ENCODE results near the gene COL25A1. TPM values are rescaled to one million over a fixed set of nuclear protein-coding genes. Genes with fewer than 3 reads are reported as not detected.

The COL25A1 gene
- total RNA-seq, 1 donor from 2014 or later, result 5.6 TPM

DNA sequence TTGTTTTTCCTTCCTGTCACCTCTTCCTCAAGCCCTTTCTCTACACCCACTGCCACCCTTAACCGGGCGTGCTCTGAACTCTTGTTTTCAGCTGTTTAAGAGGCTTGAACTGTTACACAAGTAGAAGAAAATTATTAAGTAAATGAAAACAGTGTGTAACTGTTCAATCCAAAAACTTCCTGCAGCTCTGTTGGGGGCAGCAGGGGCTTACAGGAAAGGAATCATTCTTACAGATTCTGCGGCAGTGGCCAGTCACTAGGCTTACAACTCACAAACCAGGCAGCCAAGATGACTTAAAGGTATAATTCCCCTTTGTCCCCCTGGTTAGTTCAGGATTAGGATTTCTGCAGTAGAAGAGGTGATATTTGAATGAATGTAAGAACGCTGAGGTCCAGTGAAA lies 469.4 kb downstream of the COL25A1 start:
- H3K27me3 ChIP-seq, result no peaks in the 10 kb centered on the region
- TF ChIP-seq, protein P1, sequence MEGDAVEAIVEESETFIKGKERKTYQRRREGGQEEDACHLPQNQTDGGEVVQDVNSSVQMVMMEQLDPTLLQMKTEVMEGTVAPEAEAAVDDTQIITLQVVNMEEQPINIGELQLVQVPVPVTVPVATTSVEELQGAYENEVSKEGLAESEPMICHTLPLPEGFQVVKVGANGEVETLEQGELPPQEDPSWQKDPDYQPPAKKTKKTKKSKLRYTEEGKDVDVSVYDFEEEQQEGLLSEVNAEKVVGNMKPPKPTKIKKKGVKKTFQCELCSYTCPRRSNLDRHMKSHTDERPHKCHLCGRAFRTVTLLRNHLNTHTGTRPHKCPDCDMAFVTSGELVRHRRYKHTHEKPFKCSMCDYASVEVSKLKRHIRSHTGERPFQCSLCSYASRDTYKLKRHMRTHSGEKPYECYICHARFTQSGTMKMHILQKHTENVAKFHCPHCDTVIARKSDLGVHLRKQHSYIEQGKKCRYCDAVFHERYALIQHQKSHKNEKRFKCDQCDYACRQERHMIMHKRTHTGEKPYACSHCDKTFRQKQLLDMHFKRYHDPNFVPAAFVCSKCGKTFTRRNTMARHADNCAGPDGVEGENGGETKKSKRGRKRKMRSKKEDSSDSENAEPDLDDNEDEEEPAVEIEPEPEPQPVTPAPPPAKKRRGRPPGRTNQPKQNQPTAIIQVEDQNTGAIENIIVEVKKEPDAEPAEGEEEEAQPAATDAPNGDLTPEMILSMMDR (IDR thresholded peaks at IDR 0.05), result no peak
- no peaks in the 10 kb centered on the region for H3K4me1 ChIP-seq
- H3K27ac ChIP-seq, result no peak overlapping the region
- DNase-seq (ENCODE audit: low spot score in 2 of 2), result no peak
- H3K4me3 ChIP-seq, result no peak overlapping the region
- intact Hi-C loops (cut with DNase I), result loop anchor here (10.0 kb wide), 1 partner anchor 472 kb away; the partner anchor contains the start of gene COL25A1
- no peaks in the 10 kb centered on the region for H3K36me3 ChIP-seq
- H3K9me3 ChIP-seq, result no peaks in the 10 kb centered on the region

DNA sequence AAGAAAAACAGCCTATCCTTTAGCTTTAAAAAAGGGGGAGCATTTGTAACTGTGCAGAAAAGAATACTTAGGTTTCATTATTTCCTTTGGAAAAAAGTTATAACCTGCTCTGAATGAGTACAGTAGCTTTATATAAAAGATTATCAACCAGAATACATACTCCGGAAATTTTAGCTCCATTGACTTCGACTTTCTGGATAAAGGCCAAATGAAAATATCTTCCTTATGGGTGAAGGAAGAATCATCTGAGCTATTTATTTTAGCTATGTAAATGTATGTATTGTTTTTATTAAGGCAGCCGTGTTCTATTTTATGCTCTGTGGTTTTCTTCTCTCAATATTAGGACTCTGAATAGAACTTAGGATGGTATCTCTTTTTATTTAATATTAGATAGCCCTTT lies 470.6 kb downstream of the COL25A1 start:
- TF ChIP-seq, protein P1 (IDR thresholded peaks at IDR 0.05), result no peak
- no peaks in the 10 kb centered on the region for H3K36me3 ChIP-seq
- H3K4me1 ChIP-seq, result no peaks in the 10 kb centered on the region
- no peaks in the 10 kb centered on the region for H3K27me3 ChIP-seq
- H3K27ac ChIP-seq, result no peak overlapping the region
- intact Hi-C loops (cut with DNase I), result loop anchor here (10.0 kb wide), 1 partner anchor 473 kb away; the partner anchor contains the start of gene COL25A1
- H3K4me3 ChIP-seq, result no peak overlapping the region
- H3K9me3 ChIP-seq, result no peaks in the 10 kb centered on the region
- no peak for DNase-seq (ENCODE audit: low spot score in 2 of 2)

DNA sequence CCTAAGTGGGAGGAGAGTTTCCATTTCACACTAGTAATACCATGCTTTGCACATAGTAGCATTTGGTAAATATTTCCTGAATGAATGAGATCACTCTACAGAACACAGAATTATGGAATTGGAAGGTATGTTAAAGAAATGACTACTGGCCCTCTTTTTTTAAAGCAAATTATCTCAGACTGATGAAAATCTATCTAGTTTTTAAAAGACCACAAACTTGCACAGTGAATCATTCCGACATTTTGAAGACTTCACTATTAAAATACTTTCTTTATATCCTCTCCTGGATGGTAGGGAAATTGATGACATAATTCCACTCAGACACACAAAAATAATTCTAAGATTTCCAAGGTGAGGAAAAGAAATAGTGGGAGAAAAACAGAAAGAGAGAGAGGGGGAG lies 471.2 kb downstream of the COL25A1 start:
- Histone ChIP-seq H3K4me1 (no peaks in the 10 kb centered on the region), H3K9me3 (no peaks in the 10 kb centered on the region), H3K36me3 (no peaks in the 10 kb centered on the region), H3K27me3 (no peaks in the 10 kb centered on the region), H3K4me3 (no peak overlapping the region), H3K27ac (no peak overlapping the region)
- TF ChIP-seq, protein P1 (IDR thresholded peaks at IDR 0.05), result no peak
- DNase-seq (ENCODE audit: low spot score in 2 of 2), result no peak
- intact Hi-C loops (cut with DNase I), result loop anchor here (10.0 kb wide), 1 partner anchor 474 kb away; the partner anchor contains the start of gene COL25A1

DNA sequence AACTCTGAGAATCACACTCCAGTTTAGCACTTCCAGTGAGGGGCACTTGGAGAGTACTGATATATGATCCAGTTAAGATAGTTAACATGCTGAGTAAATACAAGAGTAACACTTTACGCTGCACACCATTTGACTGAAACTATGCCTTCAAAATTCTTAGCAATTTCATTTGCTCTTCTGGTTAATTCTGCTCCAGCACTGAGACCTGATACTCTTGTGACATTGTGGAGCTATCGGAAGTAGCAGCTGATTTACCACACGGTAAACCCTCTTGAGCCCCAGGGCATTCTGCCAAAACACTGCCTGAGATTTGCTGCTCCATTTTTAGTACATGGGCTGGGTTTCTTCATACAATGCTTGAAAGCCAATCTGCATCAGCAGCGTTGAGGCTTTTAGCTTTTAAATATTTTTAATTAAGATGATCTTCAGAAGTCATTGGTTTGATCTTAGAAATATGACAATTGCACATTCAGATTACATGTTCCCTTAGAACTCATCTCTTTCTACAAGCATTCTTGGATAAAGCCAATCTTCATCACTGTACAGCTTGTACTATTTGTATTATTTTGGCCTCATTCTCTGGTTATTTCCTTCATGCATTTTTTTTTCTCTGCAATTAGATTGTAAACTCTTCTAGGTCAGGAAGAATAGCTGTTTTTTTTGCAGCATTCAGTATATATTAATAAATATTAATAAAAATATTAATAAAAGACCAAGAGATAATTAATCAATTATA lies 471.8 kb downstream of the COL25A1 start:
- no peaks in the 10 kb centered on the region for H3K4me1 ChIP-seq
- intact Hi-C loops (cut with DNase I), result loop anchor here (10.0 kb wide), 1 partner anchor 474 kb away; the partner anchor contains the start of gene COL25A1
- no peaks in the 10 kb centered on the region for H3K36me3 ChIP-seq
- DNase-seq (ENCODE audit: low spot score in 2 of 2), result no peak
- H3K27ac ChIP-seq, result no peak overlapping the region
- TF ChIP-seq, protein P1 (IDR thresholded peaks at IDR 0.05), result no peak
- no peaks in the 10 kb centered on the region for H3K27me3 ChIP-seq
- H3K4me3 ChIP-seq, result no peak overlapping the region
- no peaks in the 10 kb centered on the region for H3K9me3 ChIP-seq

DNA sequence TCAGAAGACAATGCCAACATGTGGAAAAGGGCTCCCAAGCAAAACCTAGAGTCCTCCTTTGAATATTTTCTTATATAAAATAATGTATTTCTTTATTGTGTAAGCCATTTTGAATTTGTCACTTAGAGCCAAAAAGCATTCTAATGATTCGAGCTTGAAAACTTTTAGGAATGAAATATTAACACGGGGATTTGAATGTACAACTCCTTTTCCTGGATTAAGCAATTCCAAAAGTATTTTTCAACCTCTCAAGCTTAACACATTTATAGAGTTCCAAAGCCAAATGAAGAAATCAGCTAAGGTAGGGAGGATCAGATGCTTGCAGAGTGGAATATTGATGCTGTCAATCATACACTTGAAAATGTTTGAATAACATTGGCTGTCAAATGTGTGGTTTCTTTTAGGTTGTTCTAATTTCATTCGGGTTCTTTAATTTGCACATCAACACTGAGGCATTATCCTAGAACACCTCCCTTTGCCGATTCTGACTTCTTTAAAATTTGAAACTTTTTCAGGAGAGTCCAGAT lies 472.4 kb downstream of the COL25A1 start:
- H3K9me3 ChIP-seq, result no peaks in the 10 kb centered on the region
- no peaks in the 10 kb centered on the region for H3K27me3 ChIP-seq
- TF ChIP-seq, protein P1 (IDR thresholded peaks at IDR 0.05), result no peak
- intact Hi-C loops (cut with DNase I), result loop anchor here (10.0 kb wide), 1 partner anchor 475 kb away; the partner anchor contains the start of gene COL25A1
- H3K27ac ChIP-seq, result no peak overlapping the region
- H3K36me3 ChIP-seq, result no peaks in the 10 kb centered on the region
- DNase-seq (ENCODE audit: low spot score in 2 of 2), result no peak
- no peaks in the 10 kb centered on the region for H3K4me1 ChIP-seq
- no peak overlapping the region for H3K4me3 ChIP-seq

Data from ascending aorta (tissue), 2 donors.